MM.1S (cell line): ENCODE results near the gene TSPYL2.

Source experiments
- EZH2 ChIP-seq: fragments of 300-600 bp; sonication (generic); optimal IDR thresholded peaks from 2 replicates; pipeline ENCODE3; 2017; ENCODE audit warnings: low read depth, mild to moderate bottlenecking, antibody characterized with exemption, low read length, mixed read lengths
- EZH2phosphoT487 ChIP-seq: fragments of 300-600 bp; sonication (generic); IDR thresholded peaks from 2 replicates; pipeline ENCODE4 v1.6.1; 2018; ENCODE audit warnings: antibody characterized with exemption, low read length
- TF ChIP-seq, protein P1 (sequence below): fragments of 300-600 bp; sonication (generic); IDR thresholded peaks from 2 replicates; pipeline ENCODE4 v1.5.1; 2016; ENCODE audit warnings: antibody characterized with exemption, low read length, mixed read lengths

DNA sequence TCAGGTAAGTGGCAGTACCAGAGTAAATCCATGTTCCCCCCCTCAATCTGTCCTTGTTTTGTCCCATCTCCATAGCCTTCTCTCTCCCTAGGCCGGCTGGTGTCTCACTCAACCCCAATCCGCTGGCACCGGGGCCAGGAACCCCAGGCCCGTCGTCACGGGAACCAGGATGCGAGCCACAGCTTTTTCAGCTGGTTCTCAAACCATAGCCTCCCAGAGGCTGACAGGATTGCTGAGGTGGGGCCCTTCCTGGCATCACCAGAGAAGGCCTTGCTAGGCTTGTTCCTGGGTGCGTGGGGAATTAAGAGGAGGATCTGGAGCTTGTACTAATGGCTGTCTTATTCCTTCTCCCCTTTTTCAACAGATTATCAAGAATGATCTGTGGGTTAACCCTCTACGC, 2.7 kb downstream of the TSPYL2 start:
- TF ChIP-seq, protein P1, sequence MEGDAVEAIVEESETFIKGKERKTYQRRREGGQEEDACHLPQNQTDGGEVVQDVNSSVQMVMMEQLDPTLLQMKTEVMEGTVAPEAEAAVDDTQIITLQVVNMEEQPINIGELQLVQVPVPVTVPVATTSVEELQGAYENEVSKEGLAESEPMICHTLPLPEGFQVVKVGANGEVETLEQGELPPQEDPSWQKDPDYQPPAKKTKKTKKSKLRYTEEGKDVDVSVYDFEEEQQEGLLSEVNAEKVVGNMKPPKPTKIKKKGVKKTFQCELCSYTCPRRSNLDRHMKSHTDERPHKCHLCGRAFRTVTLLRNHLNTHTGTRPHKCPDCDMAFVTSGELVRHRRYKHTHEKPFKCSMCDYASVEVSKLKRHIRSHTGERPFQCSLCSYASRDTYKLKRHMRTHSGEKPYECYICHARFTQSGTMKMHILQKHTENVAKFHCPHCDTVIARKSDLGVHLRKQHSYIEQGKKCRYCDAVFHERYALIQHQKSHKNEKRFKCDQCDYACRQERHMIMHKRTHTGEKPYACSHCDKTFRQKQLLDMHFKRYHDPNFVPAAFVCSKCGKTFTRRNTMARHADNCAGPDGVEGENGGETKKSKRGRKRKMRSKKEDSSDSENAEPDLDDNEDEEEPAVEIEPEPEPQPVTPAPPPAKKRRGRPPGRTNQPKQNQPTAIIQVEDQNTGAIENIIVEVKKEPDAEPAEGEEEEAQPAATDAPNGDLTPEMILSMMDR: no peak
- TF ChIP-seq EZH2phosphoT487: no peak
- TF ChIP-seq EZH2: no peak
